ENCODE measurements around the gene JAKMIP2. TPM values are rescaled to one million over a fixed set of nuclear protein-coding genes. Genes with fewer than 3 reads are reported as not detected.

JAKMIP2 gene
- total RNA-seq, 2 experiments from 2014 or later: 4.5 to 4.9 TPM

GRCh38 chr5:147750065-147750464 is 32.5 kb downstream of the JAKMIP2 start:
- no peak for DNase-seq
- no peak for ATAC-seq (ENCODE audit: low read depth)
- no peaks in the 10 kb centered on the region for H3K9me3 Mint-ChIP-seq
- no peak overlapping the region for H3K27ac Mint-ChIP-seq
- no peaks in the 10 kb centered on the region for H3K4me1 Mint-ChIP-seq
- H3K4me3 Mint-ChIP-seq: no peak overlapping the region
- POLR2A ChIA-PET: no interaction called here
- no peaks in the 10 kb centered on the region for H3K36me3 Mint-ChIP-seq
- H3K27me3 Mint-ChIP-seq: no peaks in the 10 kb centered on the region

GRCh38 chr5:147748590-147748989 is 33.9 kb downstream of the JAKMIP2 start:
- Mint-ChIP-seq H3K9me3 (no peaks in the 10 kb centered on the region), H3K27me3 (no peaks in the 10 kb centered on the region), H3K36me3 (no peaks in the 10 kb centered on the region), H3K27ac (no peak overlapping the region), H3K4me1 (no peaks in the 10 kb centered on the region), H3K4me3 (no peak overlapping the region)
- no peak for ATAC-seq (ENCODE audit: low read depth)
- no peak for DNase-seq
- POLR2A ChIA-PET: no interaction called here

DNA sequence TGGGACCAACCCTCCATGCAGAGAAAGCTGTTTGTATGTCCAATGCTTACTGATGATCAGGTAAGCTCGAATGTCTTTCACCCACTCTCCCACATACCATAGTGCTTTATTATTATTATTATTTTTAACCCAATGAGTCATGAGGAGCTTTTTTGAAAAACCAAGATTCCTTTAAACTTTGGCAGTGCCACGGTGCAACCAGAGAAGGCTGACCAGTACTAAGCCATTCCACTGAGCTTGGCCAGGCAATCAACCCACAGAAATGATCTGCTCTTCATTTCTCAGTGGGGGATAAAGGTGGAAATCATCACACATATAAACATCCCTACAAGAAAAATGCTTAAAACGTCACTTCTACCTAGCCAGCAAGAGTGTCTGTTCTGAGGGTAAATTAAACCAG is 35.5 kb downstream of the JAKMIP2 start:
- Mint-ChIP-seq H3K27me3 (no peaks in the 10 kb centered on the region), H3K27ac (no peak overlapping the region), H3K9me3 (no peaks in the 10 kb centered on the region), H3K4me3 (no peak overlapping the region), H3K4me1 (no peaks in the 10 kb centered on the region), H3K36me3 (no peaks in the 10 kb centered on the region)
- no peak for ATAC-seq (ENCODE audit: low read depth)
- POLR2A ChIA-PET: no interaction called here
- DNase-seq: no peak

DNA sequence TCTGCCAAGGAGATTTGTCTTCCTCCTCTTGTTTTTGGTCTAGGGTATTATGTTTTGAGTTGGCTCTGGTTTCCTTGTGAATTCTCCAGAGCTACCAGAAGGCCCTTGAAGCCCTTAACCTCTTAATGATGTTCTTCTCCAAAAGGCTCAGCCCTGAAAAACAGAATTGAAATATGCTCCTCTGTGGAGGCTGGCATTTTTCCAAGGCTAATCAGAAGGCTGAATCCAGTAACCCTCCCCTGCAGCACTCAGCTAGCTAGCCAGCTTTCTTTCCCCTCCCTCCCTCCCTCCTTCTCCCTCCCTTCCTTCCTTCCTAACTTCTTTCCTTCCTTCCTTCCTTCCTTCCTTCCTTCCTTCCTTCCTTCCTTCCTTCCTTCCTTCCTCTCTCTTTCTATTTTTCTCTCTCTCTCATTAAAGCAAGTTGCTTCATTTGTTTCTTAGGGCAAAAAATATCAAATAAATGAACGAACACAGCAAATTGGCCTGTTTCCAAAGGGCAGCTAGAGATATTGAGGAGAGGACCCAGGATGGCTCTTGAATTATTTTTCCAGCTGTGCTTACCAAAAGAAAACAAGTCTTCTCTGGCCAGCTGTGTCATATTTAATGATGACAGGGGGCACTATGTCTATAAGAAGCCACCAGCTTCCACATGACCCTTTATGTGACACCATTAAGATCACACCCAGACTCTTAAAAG is 38.7 kb downstream of the JAKMIP2 start:
- Mint-ChIP-seq H3K4me3 (no peak overlapping the region), H3K27ac (no peak overlapping the region), H3K4me1 (no peaks in the 10 kb centered on the region), H3K9me3 (no peaks in the 10 kb centered on the region), H3K27me3 (no peaks in the 10 kb centered on the region), H3K36me3 (no peaks in the 10 kb centered on the region)
- ATAC-seq (ENCODE audit: low read depth) (no peak), DNase-seq (no peak)
- POLR2A ChIA-PET: no interaction called here

DNA sequence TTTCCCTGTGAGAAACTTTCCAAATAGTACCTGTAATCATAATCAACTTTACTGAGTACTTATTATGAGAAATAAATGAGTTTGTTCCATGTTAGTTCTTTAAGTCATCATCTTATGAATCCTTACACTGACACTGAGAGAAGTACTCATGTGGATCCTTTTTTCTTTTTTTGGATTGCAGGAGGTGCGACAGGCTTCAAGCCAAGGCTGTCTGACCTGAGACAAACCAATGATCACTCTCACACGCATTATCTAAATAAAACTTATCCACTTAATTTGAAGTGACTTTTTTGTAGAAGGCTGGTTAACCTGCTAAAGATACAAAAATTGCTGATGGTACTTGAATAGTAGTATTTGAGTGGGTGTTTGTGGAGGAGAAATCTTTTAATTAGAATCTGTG is 39.5 kb downstream of the JAKMIP2 start:
- no peak overlapping the region for H3K27ac Mint-ChIP-seq
- ATAC-seq (ENCODE audit: low read depth): no peak
- no peaks in the 10 kb centered on the region for H3K9me3 Mint-ChIP-seq
- H3K4me3 Mint-ChIP-seq: no peak overlapping the region
- H3K27me3 Mint-ChIP-seq: no peaks in the 10 kb centered on the region
- DNase-seq: no peak
- H3K4me1 Mint-ChIP-seq: no peaks in the 10 kb centered on the region
- POLR2A ChIA-PET: no interaction called here
- H3K36me3 Mint-ChIP-seq: no peaks in the 10 kb centered on the region

DNA sequence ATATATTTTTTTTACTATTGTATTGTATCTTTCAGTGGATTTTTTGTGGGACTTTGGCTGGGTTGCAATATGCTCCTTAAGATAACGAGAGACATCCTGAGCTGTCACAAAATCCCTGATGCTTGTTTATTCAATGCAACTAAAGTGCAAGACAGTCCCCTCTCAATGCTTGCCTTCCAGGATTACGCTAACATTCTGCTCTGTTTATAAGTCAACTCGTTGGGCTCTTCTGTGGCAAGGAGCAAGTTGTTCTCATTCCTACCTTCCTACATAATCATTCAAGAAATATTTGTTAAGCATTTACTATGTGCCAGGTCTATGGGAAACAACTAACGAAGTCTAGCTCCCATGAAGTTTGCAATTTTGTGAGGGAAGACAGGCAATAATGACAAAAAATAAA is 40.4 kb downstream of the JAKMIP2 start:
- H3K27ac Mint-ChIP-seq: no peak overlapping the region
- H3K4me3 Mint-ChIP-seq: no peak overlapping the region
- no peaks in the 10 kb centered on the region for H3K27me3 Mint-ChIP-seq
- H3K36me3 Mint-ChIP-seq: no peaks in the 10 kb centered on the region
- DNase-seq: no peak
- ATAC-seq (ENCODE audit: low read depth): no peak
- H3K4me1 Mint-ChIP-seq: no peaks in the 10 kb centered on the region
- no peaks in the 10 kb centered on the region for H3K9me3 Mint-ChIP-seq
- POLR2A ChIA-PET: no interaction called here

GRCh38 chr5:147740864-147741263 is 41.7 kb downstream of the JAKMIP2 start:
- ATAC-seq (ENCODE audit: low read depth) (no peak), DNase-seq (no peak)
- Mint-ChIP-seq H3K27me3 (no peaks in the 10 kb centered on the region), H3K27ac (no peak overlapping the region), H3K4me3 (no peak overlapping the region), H3K9me3 (no peaks in the 10 kb centered on the region), H3K36me3 (no peaks in the 10 kb centered on the region), H3K4me1 (no peaks in the 10 kb centered on the region)
- POLR2A ChIA-PET: no interaction called here

- Mint-ChIP-seq H3K4me1 (peaks cover 2% of the 10 kb centered on the region), H3K9me3 (no peaks in the 10 kb centered on the region), H3K4me3 (no peak overlapping the region), H3K36me3 (no peaks in the 10 kb centered on the region), H3K27ac (no peak overlapping the region), H3K27me3 (no peaks in the 10 kb centered on the region)
- ATAC-seq (ENCODE audit: low read depth): no peak
- DNase-seq: no peak
- POLR2A ChIA-PET: no interaction called here
These were observed 44.6 kb downstream of the JAKMIP2 start for GRCh38 chr5:147737921-147738320.

GRCh38 chr5:147735621-147736125 is 46.9 kb downstream of the JAKMIP2 start:
- H3K4me1 Mint-ChIP-seq: peaks cover 2% of the 10 kb centered on the region
- POLR2A ChIA-PET: no interaction called here

GRCh38 chr5:147734894-147735293 is 47.6 kb downstream of the JAKMIP2 start:
- no peaks in the 10 kb centered on the region for H3K9me3 Mint-ChIP-seq
- H3K36me3 Mint-ChIP-seq: no peaks in the 10 kb centered on the region
- POLR2A ChIA-PET: no interaction called here
- H3K27me3 Mint-ChIP-seq: no peaks in the 10 kb centered on the region
- no peak for DNase-seq
- ATAC-seq (ENCODE audit: low read depth): no peak
- no peak overlapping the region for H3K27ac Mint-ChIP-seq
- peaks cover 2% of the 10 kb centered on the region for H3K4me1 Mint-ChIP-seq
- H3K4me3 Mint-ChIP-seq: no peak overlapping the region

More at GRCh38 chr5:147735621-147736125, 46.9 kb downstream of the JAKMIP2 start:
- Mint-ChIP-seq H3K27ac (no peak overlapping the region), H3K36me3 (no peaks in the 10 kb centered on the region), H3K4me3 (no peak overlapping the region), H3K27me3 (no peaks in the 10 kb centered on the region), H3K9me3 (no peaks in the 10 kb centered on the region)
- ATAC-seq (ENCODE audit: low read depth): no peak
- DNase-seq: no peak

DNA sequence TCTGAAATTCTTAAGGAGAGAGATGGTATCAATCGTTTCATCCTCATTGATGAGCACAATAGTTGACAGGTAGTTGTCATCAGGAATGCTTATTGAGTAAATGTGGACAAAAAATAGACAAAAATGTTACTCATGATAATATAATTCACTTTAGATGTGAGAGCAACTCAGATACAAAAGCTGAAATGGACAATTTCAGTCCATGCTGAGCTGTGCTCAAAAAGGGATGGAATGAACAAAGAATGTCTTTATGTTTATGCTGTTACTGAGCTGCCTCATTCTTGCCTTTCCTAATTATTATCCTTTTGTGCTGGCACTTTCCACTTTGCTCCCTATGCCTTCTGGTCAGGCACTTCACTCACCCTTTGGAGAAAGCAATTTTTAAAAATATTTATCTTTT is 49.5 kb downstream of the JAKMIP2 start:
- Mint-ChIP-seq H3K4me1 (peaks cover 2% of the 10 kb centered on the region), H3K36me3 (no peaks in the 10 kb centered on the region), H3K27me3 (no peaks in the 10 kb centered on the region), H3K4me3 (no peak overlapping the region), H3K9me3 (no peaks in the 10 kb centered on the region), H3K27ac (no peak overlapping the region)
- POLR2A ChIA-PET: no interaction called here
- no peak for DNase-seq
- ATAC-seq (ENCODE audit: low read depth): no peak

DNA sequence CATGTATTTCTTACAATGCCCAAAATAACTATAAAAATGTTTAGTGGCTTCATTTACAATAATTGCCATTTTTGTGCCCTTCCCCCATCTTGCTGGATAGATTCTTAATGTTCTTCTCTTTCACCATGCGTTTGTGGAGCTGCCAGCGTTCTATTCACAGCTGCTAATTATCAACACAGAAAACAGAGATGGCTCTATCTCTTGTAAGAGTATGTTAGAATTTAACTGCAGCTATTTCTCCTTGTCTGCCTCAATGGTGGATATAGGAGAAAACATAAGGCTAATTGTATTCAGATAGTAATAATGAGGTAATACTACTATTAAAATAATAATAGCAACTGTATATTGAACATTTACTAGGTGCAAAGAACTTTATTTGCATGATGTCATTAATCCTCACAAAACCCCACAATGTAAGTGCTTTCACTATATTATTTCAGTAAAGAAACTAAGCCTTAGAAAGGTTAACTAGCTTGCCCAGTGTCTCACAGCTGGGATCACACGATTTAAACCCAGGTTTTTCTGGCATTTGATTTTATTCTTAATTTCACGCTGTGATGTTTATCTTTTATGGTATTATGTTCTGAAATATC is 50.1 kb downstream of the JAKMIP2 start:
- H3K9me3 Mint-ChIP-seq: no peaks in the 10 kb centered on the region
- DNase-seq: no peak
- H3K27ac Mint-ChIP-seq: no peak overlapping the region
- peaks cover 2% of the 10 kb centered on the region for H3K4me1 Mint-ChIP-seq
- H3K36me3 Mint-ChIP-seq: no peaks in the 10 kb centered on the region
- POLR2A ChIA-PET: no interaction called here
- no peak overlapping the region for H3K4me3 Mint-ChIP-seq
- H3K27me3 Mint-ChIP-seq: no peaks in the 10 kb centered on the region
- no peak for ATAC-seq (ENCODE audit: low read depth)

GRCh38 chr5:147731431-147732290 is 50.9 kb downstream of the JAKMIP2 start:
- POLR2A ChIA-PET: no interaction called here
- ATAC-seq (ENCODE audit: low read depth) (no peak), DNase-seq (no peak)
- Mint-ChIP-seq H3K9me3 (no peaks in the 10 kb centered on the region), H3K4me1 (peaks cover 2% of the 10 kb centered on the region), H3K36me3 (no peaks in the 10 kb centered on the region), H3K27me3 (no peaks in the 10 kb centered on the region), H3K27ac (no peak overlapping the region), H3K4me3 (no peak overlapping the region)

DNA sequence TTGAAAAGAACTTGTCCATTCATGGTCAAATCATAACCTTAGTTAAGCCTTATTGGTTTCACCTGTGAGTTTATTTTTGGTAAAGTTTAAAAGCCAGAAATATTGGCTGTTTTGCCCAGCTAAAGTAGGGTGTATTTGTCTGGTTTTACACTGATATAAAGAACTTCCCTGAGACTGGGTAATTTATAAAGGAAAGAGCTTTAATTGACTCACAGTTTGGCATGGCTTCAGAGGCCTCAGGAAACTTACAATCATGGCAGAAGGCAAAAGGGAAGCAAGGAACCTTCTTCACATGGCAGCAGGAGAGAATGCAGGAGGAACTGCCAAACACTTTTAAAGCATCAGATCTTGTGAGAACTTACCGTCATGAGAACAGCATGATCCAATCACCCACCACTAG is 55.3 kb downstream of the JAKMIP2 start:
- Mint-ChIP-seq H3K27ac (no peak overlapping the region), H3K27me3 (no peaks in the 10 kb centered on the region), H3K4me3 (no peak overlapping the region), H3K36me3 (no peaks in the 10 kb centered on the region), H3K4me1 (no peaks in the 10 kb centered on the region), H3K9me3 (peaks cover 2% of the 10 kb centered on the region)
- ATAC-seq (ENCODE audit: low read depth): no peak
- no peak for DNase-seq
- POLR2A ChIA-PET: no interaction called here
